ENCODE measurements around the gene GIMAP2.
"Not testable (repeated sequence)": the region's sequence is repeated elsewhere in the genome, so short reads cannot be mapped to it uniquely, and the experiment has no call there.

Gene GIMAP2

GRCh38 chr7:150685219-150686029, at the start of gene GIMAP2:
GIMAP2 (plus strand) TSS chr7:150685706; CDS start chr7:150687060, 1,354 bp downstream.
- DNase-seq, result peak; percentile 76

GRCh38 chr7:150641854-150642253, 43.7 kb upstream of the GIMAP2 start:
- DNase-seq, result no peak

- no peak for DNase-seq
Measured at GRCh38 chr7:150642926-150643325, 42.6 kb upstream of the GIMAP2 start.

GRCh38 chr7:150645259-150646020, 40.1 kb upstream of the GIMAP2 start:
- DNase-seq, result no peak

- DNase-seq, result peak; percentile 59
Measured at GRCh38 chr7:150648353-150649079, 37.0 kb upstream of the GIMAP2 start.

- no peak for DNase-seq
Measured at GRCh38 chr7:150649080-150649385, 36.5 kb upstream of the GIMAP2 start.

GRCh38 chr7:150654692-150655091, 30.8 kb upstream of the GIMAP2 start:
- no peak for DNase-seq

GRCh38 chr7:150656047-150656446, 29.5 kb upstream of the GIMAP2 start:
- no peak for DNase-seq

GRCh38 chr7:150657526-150657925, 28.0 kb upstream of the GIMAP2 start:
- no peak for DNase-seq

GRCh38 chr7:150660939-150661613, 24.4 kb upstream of the GIMAP2 start:
- DNase-seq, result no peak

GRCh38 chr7:150662821-150663220, 22.7 kb upstream of the GIMAP2 start:
- DNase-seq, result not testable (repeated sequence)

GRCh38 chr7:150663802-150664494, 21.6 kb upstream of the GIMAP2 start:
- DNase-seq, result peak; percentile 83

- DNase-seq, result peak; percentile 27
Measured at GRCh38 chr7:150665089-150665748, 20.3 kb upstream of the GIMAP2 start.

- peak; percentile 71 for DNase-seq
Measured at GRCh38 chr7:150665896-150666295, 19.6 kb upstream of the GIMAP2 start.

GRCh38 chr7:150666412-150666811, 19.1 kb upstream of the GIMAP2 start:
- DNase-seq, result no peak

GRCh38 chr7:150668472-150668911, 17.0 kb upstream of the GIMAP2 start:
- peak; percentile 87 for DNase-seq

- no peak for DNase-seq
Measured at GRCh38 chr7:150668977-150669376, 16.5 kb upstream of the GIMAP2 start.

- not testable (repeated sequence) for DNase-seq
Measured at GRCh38 chr7:150671798-150672585, 13.5 kb upstream of the GIMAP2 start.

GRCh38 chr7:150675714-150676113, 9.8 kb upstream of the GIMAP2 start:
- DNase-seq, result no peak

- DNase-seq, result peak; percentile 21
Measured at GRCh38 chr7:150676276-150676675, 9.2 kb upstream of the GIMAP2 start.

- DNase-seq, result peak; percentile 82
Measured at GRCh38 chr7:150676854-150677253, 8.7 kb upstream of the GIMAP2 start.

All from CD4-positive, alpha-beta T cell treated with Interleukin-21 for 1 hour (primary cell).